GM19455 (cell line): ENCODE data around the gene REELD1.

ENCODE experiments used
- ATAC-seq: cut with Tn5 transposase; IDR thresholded peaks from one replicate; pipeline ENCODE4 v1.9.1; 2021; ENCODE audit not compliant: unreplicated experiment

REELD1 gene

GRCh38 chr4:146214238-146214637, at the start of gene REELD1:
Gene REELD1 (plus strand): TSS chr4:146214538. CDS start chr4:146216953, 2,415 bp downstream.
- ATAC-seq, result no peak

GRCh38 chr4:146165221-146165620, 49.1 kb upstream of the REELD1 start:
- ATAC-seq, result no peak

- ATAC-seq, result no peak
Observed at GRCh38 chr4:146165840-146166239, 48.5 kb upstream of the REELD1 start.

GRCh38 chr4:146170149-146170548, 44.2 kb upstream of the REELD1 start:
- no peak for ATAC-seq

- ATAC-seq, result peak; percentile 96
Observed at GRCh38 chr4:146175541-146176453, 38.5 kb upstream of the REELD1 start, which contains the start of gene LSM6. Gene LSM6 (plus strand): TSS chr4:146175718. CDS start chr4:146182922, 7,204 bp downstream.

GRCh38 chr4:146176891-146177290, 37.4 kb upstream of the REELD1 start:
- no peak for ATAC-seq

- no peak for ATAC-seq
Observed at GRCh38 chr4:146178126-146178525, 36.2 kb upstream of the REELD1 start.

- ATAC-seq, result no peak
Observed at GRCh38 chr4:146179784-146180370, 34.5 kb upstream of the REELD1 start.

- ATAC-seq, result no peak
Observed at GRCh38 chr4:146182443-146182842, 31.9 kb upstream of the REELD1 start.

- no peak for ATAC-seq
Observed at GRCh38 chr4:146183209-146183608, 31.1 kb upstream of the REELD1 start.

GRCh38 chr4:146186041-146186440, 28.3 kb upstream of the REELD1 start:
- ATAC-seq, result no peak

GRCh38 chr4:146186596-146186995, 27.7 kb upstream of the REELD1 start:
- no peak for ATAC-seq

GRCh38 chr4:146190456-146190855, 23.9 kb upstream of the REELD1 start:
- ATAC-seq, result no peak

GRCh38 chr4:146191766-146192458, 22.4 kb upstream of the REELD1 start:
- ATAC-seq, result no peak

GRCh38 chr4:146193628-146194027, 20.7 kb upstream of the REELD1 start:
- no peak for ATAC-seq

GRCh38 chr4:146194212-146194611, 20.1 kb upstream of the REELD1 start:
- no peak for ATAC-seq

GRCh38 chr4:146202665-146203064, 11.7 kb upstream of the REELD1 start:
- ATAC-seq, result no peak

GRCh38 chr4:146207410-146207809, 6.9 kb upstream of the REELD1 start:
- no peak for ATAC-seq

GRCh38 chr4:146210890-146211289, 3.4 kb upstream of the REELD1 start:
- no peak for ATAC-seq

GRCh38 chr4:146211440-146211839, 2.9 kb upstream of the REELD1 start:
- no peak for ATAC-seq

GRCh38 chr4:146212781-146213180, 1.6 kb upstream of the REELD1 start:
- ATAC-seq, result no peak

- ATAC-seq, result no peak
Observed at GRCh38 chr4:146222313-146222712, 8.0 kb downstream of the REELD1 start.
